HG03558 (cell line): ENCODE results near the gene SORL1.
A peak's percentile ranks its signal among the peaks of the same experiment; 100 is the strongest.
"Not testable (repeated sequence)": the region's sequence is repeated elsewhere in the genome, so short reads cannot be mapped to it uniquely, and the experiment has no call there.

Experiments
- ATAC-seq: cut with Tn5 transposase; IDR thresholded peaks from one replicate; pipeline ENCODE4 v1.9.1; 2021; ENCODE audit warnings: moderate number of reproducible peaks; ENCODE audit not compliant: unreplicated experiment; ENCODE audit errors: extremely low read depth

The SORL1 gene

GRCh38 chr11:121451986-121452608 lies at the start of gene SORL1:
Gene SORL1 (plus strand): TSS chr11:121452314. CDS start chr11:121452332, 18 bp downstream.
- no peak for ATAC-seq

- ATAC-seq, result no peak
Measured at GRCh38 chr11:121405646-121406045, 46.5 kb upstream of the SORL1 start.

- no peak for ATAC-seq
Measured at GRCh38 chr11:121406291-121406690, 45.8 kb upstream of the SORL1 start.

- ATAC-seq, result no peak
Measured at GRCh38 chr11:121408830-121409229, 43.3 kb upstream of the SORL1 start.

GRCh38 chr11:121410041-121410440 lies 42.1 kb upstream of the SORL1 start:
- ATAC-seq, result not testable (repeated sequence)

- ATAC-seq, result not testable (repeated sequence)
Measured at GRCh38 chr11:121411330-121411729, 40.8 kb upstream of the SORL1 start.

GRCh38 chr11:121412000-121412587 lies 40.0 kb upstream of the SORL1 start:
- no peak for ATAC-seq

- ATAC-seq, result no peak
Measured at GRCh38 chr11:121412711-121413415, 39.3 kb upstream of the SORL1 start.

- ATAC-seq, result no peak
Measured at GRCh38 chr11:121414141-121414913, 37.8 kb upstream of the SORL1 start.

GRCh38 chr11:121415856-121416255 lies 36.3 kb upstream of the SORL1 start:
- ATAC-seq, result no peak

GRCh38 chr11:121417055-121417551 lies 35.0 kb upstream of the SORL1 start:
- peak; percentile 50 for ATAC-seq

- ATAC-seq, result no peak
Measured at GRCh38 chr11:121417607-121418006, 34.5 kb upstream of the SORL1 start.

GRCh38 chr11:121418625-121419114 lies 33.4 kb upstream of the SORL1 start:
- no peak for ATAC-seq

GRCh38 chr11:121419836-121420235 lies 32.3 kb upstream of the SORL1 start:
- ATAC-seq, result no peak

GRCh38 chr11:121420398-121420797 lies 31.7 kb upstream of the SORL1 start:
- ATAC-seq, result no peak

- no peak for ATAC-seq
Measured at GRCh38 chr11:121421149-121421901, 30.8 kb upstream of the SORL1 start.

GRCh38 chr11:121422675-121423074 lies 29.4 kb upstream of the SORL1 start:
- no peak for ATAC-seq

GRCh38 chr11:121425828-121426227 lies 26.3 kb upstream of the SORL1 start:
- ATAC-seq, result no peak

- ATAC-seq, result no peak
Measured at GRCh38 chr11:121426476-121427399, 25.4 kb upstream of the SORL1 start.
